Gastrocnemius medialis (tissue), 4 donors: ENCODE data around the gene COL23A1. TPM values are rescaled to one million over a fixed set of nuclear protein-coding genes. Genes with fewer than 3 reads are reported as not detected.

Experiments used
- ATAC-seq, 2 donors: fragments of 150-250 bp; one replicate each; pipeline ENCODE4 v1.9.1; 2016
- DNase-seq, 2 donors: peaks; one replicate each; pipeline ENCODE4 v3.0.0-alpha.2; 2019
- H3K27ac ChIP-seq, 4 donors: fragments of 200-600 bp; sonication (generic); 1 replicate in 1 of 4; 2 replicates in 3 of 4; pipeline ENCODE4 v1.5.1; 2016 to 2018; ENCODE audit warnings: mild to moderate bottlenecking in 2 of 4, moderate library complexity in 1 of 4
- H3K27me3 ChIP-seq, 3 donors: fragments of 200-600 bp; sonication (generic) in 2 of 3; 1 replicate in 1 of 3; 2 replicates in 2 of 3; pipeline versions ENCODE4 v1.5.1 to v1.6.0; 2016 to 2019; ENCODE audit warnings: mild to moderate bottlenecking in 1 of 3, moderate library complexity in 1 of 3
- H3K36me3 ChIP-seq, 2 donors: fragments of 200-600 bp; sonication (generic) in 1 of 2; one replicate each; pipeline ENCODE4 v1.5.1; 2017 to 2018
- H3K4me1 ChIP-seq, 2 donors: fragments of 200-600 bp; sonication (generic) in 1 of 2; one replicate each; pipeline ENCODE4 v1.5.1; 2016 to 2017; ENCODE audit warnings: mild to moderate bottlenecking in 2 of 2
- H3K4me3 ChIP-seq, 4 donors: fragments of 200-600 bp; sonication (generic) in 3 of 4; 1 replicate in 1 of 4; 2 replicates in 3 of 4; pipeline ENCODE4 v1.5.1; 2016 to 2019; ENCODE audit warnings: mild to moderate bottlenecking in 2 of 4
- H3K9me3 ChIP-seq, 3 donors: fragments of 200-600 bp; sonication (generic) in 2 of 3; 1 replicate in 1 of 3; 2 replicates in 2 of 3; pipeline ENCODE4 v1.5.1; 2016 to 2019
- CTCF ChIP-seq, 5 experiments: fragments of 450-650 bp in 3 of 5; fragments of 200-600 bp in 2 of 5; sonication (generic) in 2 of 5; IDR thresholded peaks in 4 of 5; conservative IDR thresholded peaks in 1 of 5; 1 replicate in 4 of 5; 2 replicates in 1 of 5; pipeline ENCODE4 v1.5.1; 2016 to 2019; ENCODE audit warnings: antibody characterized with exemption in 5 of 5, mild to moderate bottlenecking in 3 of 5, moderate library complexity in 3 of 5
- POLR2A ChIP-seq, 2 donors: fragments of 450-650 bp; IDR thresholded peaks; one replicate each; pipeline ENCODE4 v1.6.1; 2017; ENCODE audit warnings: antibody characterized with exemption in 2 of 2, mild to moderate bottlenecking in 2 of 2, moderate library complexity in 2 of 2
- in situ Hi-C, 4 donors: fragments of 200-750 bp; cut with MboI; loops; one replicate each; pipeline versions ENCODE4 v1.15.0 to v1.8.0; 2017; ENCODE audit warnings: low sequenced_read_pairs in 4 of 4
- intact Hi-C: fragments of 100-400 bp; cut with DNase I; formaldehyde crosslinking; loops from one replicate; pipeline ENCODE4 v1.15.1; 2023; ENCODE audit warnings: low total_unique reads
- total RNA-seq, 4 donors: library from RNA; depleted of rRNA; stranded (reverse); fragments of >200 nt; gene quantifications; one replicate each; pipeline versions ENCODE4 v1.1.0 to v1.2.3, GENCODE V29; 2016

COL23A1 gene
- total RNA-seq, 4 donors from 2014 or later = 0.62 to 1.1 (median 0.97) TPM; not detected in 1

DNA sequence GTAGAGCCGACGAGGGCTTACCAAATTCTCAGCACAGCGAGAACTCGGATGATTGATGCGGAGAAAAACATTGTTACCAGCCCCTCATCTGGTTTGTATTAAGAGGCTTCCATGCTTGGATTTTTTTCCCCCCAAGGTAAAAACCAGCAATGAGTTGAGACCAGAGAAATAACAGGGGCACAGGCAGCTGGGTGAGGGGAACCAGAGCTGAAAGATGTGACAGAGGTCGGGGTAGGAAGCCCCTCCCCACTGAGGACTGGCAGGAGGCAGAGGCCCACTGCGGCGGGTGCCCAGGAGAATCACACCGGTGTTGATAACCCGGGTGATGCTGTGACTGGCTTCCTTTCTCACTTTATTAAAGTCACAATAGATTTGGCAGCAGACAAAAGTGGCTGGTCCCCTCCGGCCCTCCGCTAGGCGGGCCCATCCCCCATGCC is 241.1 kb downstream of the COL23A1 start:
- Histone ChIP-seq H3K4me3 (no peak overlapping the region), H3K9me3 (no peaks in the 10 kb centered on the region), H3K4me1 (no peaks in the 10 kb centered on the region), H3K27ac (no peak overlapping the region), H3K27me3 (no peaks in the 10 kb centered on the region), H3K36me3 (no peaks in the 10 kb centered on the region)
- in situ Hi-C loops (no loop called here), intact Hi-C loops (no loop called here)
- no peak for ATAC-seq
- TF ChIP-seq CTCF (IDR thresholded peaks at IDR 0.05 in 4 of 5, conservative IDR thresholded peaks at IDR 0.05 in 1 of 5) (no peak), POLR2A (IDR thresholded peaks at IDR 0.05) (no peak)
- DNase-seq = no peak

DNA sequence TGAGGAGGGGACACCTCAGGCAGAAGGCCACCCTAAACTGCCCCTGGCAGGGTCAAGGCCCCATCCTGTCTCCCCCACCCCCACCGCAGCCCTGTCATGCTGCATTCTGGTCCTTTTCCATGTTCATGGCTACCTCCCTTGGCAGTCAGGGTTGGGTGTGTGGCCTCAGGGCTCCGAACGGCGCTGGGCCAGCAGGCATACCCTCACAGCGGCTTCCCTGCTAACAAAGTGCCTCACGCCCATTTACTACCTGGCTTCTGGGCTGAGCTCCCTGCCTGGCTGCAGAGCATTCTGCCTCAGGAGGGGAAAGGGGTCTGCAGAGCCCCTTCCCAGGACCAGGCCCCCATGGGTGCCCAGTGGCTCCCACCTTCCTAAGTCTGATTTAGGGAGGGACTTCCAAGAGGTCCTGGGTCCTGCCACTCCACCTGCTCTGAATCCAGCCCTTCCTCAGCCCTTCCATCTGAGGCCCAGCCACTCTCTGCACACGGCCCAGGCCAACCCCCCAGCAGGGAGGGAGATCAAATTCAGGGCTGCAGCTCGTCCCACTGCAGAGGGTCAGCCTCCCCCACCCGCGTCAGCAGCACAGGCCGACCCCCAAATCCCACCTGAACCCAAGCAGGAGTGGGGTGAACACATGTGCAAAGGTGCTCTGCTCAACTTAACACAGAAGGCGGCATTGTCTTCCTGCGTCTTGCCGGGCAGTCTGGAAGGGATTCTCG is 241.7 kb downstream of the COL23A1 start:
- H3K9me3 ChIP-seq = no peaks in the 10 kb centered on the region
- ATAC-seq (no peak), DNase-seq (no peak)
- no peaks in the 10 kb centered on the region for H3K4me1 ChIP-seq
- no peaks in the 10 kb centered on the region for H3K36me3 ChIP-seq
- no peak for TF ChIP-seq CTCF (IDR thresholded peaks at IDR 0.05 in 4 of 5, conservative IDR thresholded peaks at IDR 0.05 in 1 of 5)
- TF ChIP-seq POLR2A (IDR thresholded peaks at IDR 0.05) = no peak
- H3K27me3 ChIP-seq = no peaks in the 10 kb centered on the region
- H3K4me3 ChIP-seq = no peak overlapping the region
- in situ Hi-C loops = no loop called here
- no peak overlapping the region for H3K27ac ChIP-seq
- intact Hi-C loops = no loop called here

DNA sequence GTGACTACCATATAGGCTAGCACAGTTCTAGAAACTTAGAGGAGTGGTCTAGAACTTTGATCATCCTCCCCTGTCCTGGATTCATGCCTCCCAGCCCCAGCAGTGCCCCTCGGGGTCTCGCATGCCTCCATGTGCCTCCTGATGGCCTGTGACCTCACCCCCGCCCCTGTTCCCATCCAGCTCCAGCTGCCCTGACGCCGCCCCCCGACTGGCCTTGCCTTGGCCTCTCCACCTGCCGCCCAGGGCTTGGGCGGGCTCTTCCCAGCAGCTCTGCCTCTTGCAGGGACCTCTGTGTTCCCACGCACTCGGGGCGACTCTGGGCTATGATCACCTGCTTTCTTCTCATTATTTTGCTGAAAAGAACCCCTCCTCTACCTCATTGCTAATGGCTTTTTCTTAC is 242.2 kb downstream of the COL23A1 start:
- Histone ChIP-seq H3K9me3 (no peaks in the 10 kb centered on the region), H3K4me3 (no peak overlapping the region), H3K36me3 (no peaks in the 10 kb centered on the region), H3K4me1 (no peaks in the 10 kb centered on the region), H3K27ac (no peak overlapping the region), H3K27me3 (no peaks in the 10 kb centered on the region)
- in situ Hi-C loops (no loop called here), intact Hi-C loops (no loop called here)
- ATAC-seq = no peak
- DNase-seq = no peak
- TF ChIP-seq POLR2A (IDR thresholded peaks at IDR 0.05) = no peak
- TF ChIP-seq CTCF (IDR thresholded peaks at IDR 0.05 in 4 of 5, conservative IDR thresholded peaks at IDR 0.05 in 1 of 5) = no peak

- in situ Hi-C loops (no loop called here), intact Hi-C loops (no loop called here)
- no peak for DNase-seq
These were observed 243.4 kb downstream of the COL23A1 start for GRCh38 chr5:178346607-178347334.

More at GRCh38 chr5:178346607-178347334, 243.4 kb downstream of the COL23A1 start:
- TF ChIP-seq CTCF (IDR thresholded peaks at IDR 0.05 in 4 of 5, conservative IDR thresholded peaks at IDR 0.05 in 1 of 5) = no peak
- no peak for TF ChIP-seq POLR2A (IDR thresholded peaks at IDR 0.05)
- no peaks in the 10 kb centered on the region for H3K36me3 ChIP-seq
- ATAC-seq = no peak
- no peak overlapping the region for H3K4me3 ChIP-seq
- H3K9me3 ChIP-seq = no peaks in the 10 kb centered on the region
- no peaks in the 10 kb centered on the region for H3K4me1 ChIP-seq
- no peak overlapping the region for H3K27ac ChIP-seq
- H3K27me3 ChIP-seq = no peaks in the 10 kb centered on the region
